HCT116 (cell line): Measurements from ENCODE around the gene TTLL5. TPM values are rescaled to one million over a fixed set of nuclear protein-coding genes. Genes with fewer than 3 reads are reported as not detected.

Experiments used
- ATAC-seq: fragments of 200-7000 bp; cut with Tn5 transposase; 2 replicates; pipeline ENCODE4 v1.9.1; 2020; ENCODE audit warnings: mild to moderate bottlenecking, moderate library complexity
- BruUV-seq: library from RNA; stranded (reverse); fragments of 400-500 nt; replicated peaks from 2 replicates; lab custom pipeline; 2021; lab: Mats Ljungman, UMichigan
- CTCF ChIA-PET: fragments of 300-600 bp; sonication (Branson Sonifier 250); formaldehyde crosslinking; loops from one replicate; lab custom pipeline; 2021; ENCODE audit warnings: antibody characterized with exemption; lab: Charles Lee
- POLR2A ChIA-PET: fragments of 300-600, 350-600 bp; sonication (Branson Sonifier 250); formaldehyde crosslinking; loops from one replicate; lab custom pipeline; 2021; ENCODE audit warnings: antibody characterized with exemption; lab: Charles Lee
- RAD21 ChIA-PET, 2 experiments: fragments of 300-600 bp; sonication (Branson Sonifier 250); formaldehyde crosslinking; loops; one replicate each; lab custom pipeline; 2023; ENCODE audit warnings: low total read pairs in 2 of 2; ENCODE audit not compliant: uncharacterized antibody in 2 of 2, unreplicated experiment in 2 of 2, low non-redundant PET in 1 of 2; lab: Charles Lee
- DNase-seq: peaks from one replicate; pipeline ENCODE4 v3.0.0-alpha.2; 2010; ENCODE audit warnings: low read depth, low spot score
- H2AFZ ChIP-seq: fragments of 200-600 bp; shearing (Covaris generic), sonication (generic); 2 replicates; pipeline ENCODE4 v1.6.1; 2017; ENCODE audit warnings: low read depth, mixed run types, mixed read lengths, antibody characterized with exemption, low read length; ENCODE audit not compliant: poor library complexity, severe bottlenecking
- H3K27ac ChIP-seq: 2 replicates; pipeline ENCODE4 v1.5.1; 2012; ENCODE audit warnings: low read depth, low read length
- H3K27me3 ChIP-seq: fragments of 200-600 bp; sonication (generic); 2 replicates; pipeline ENCODE4 v1.6.1; 2016; ENCODE audit warnings: mixed run types, low read length, mixed read lengths; ENCODE audit not compliant: insufficient read depth
- H3K36me3 ChIP-seq, 2 experiments: fragments of 200-500 bp in 1 of 2; fragments of 200-600 bp in 1 of 2; sonication (Bioruptor generic) in 1 of 2; sonication (generic) in 1 of 2; 2 replicates each; pipeline versions ENCODE4 v1.5.1 to v1.6.1; 2014 to 2016; ENCODE audit warnings: low read length in 2 of 2, inconsistent platforms in 1 of 2, mixed read lengths in 1 of 2, mixed run types in 1 of 2; ENCODE audit not compliant: insufficient read depth in 2 of 2, control insufficient read depth in 1 of 2
- H3K4me1 ChIP-seq, 2 experiments: fragments of 200-600 bp in 1 of 2; sonication (generic) in 1 of 2; 2 replicates each; pipeline versions ENCODE4 v1.5.1 to v1.6.1; 2012 to 2017; ENCODE audit warnings: low read length in 2 of 2, inconsistent platforms in 1 of 2, mild to moderate bottlenecking in 1 of 2, mixed read lengths in 1 of 2, mixed run types in 1 of 2, moderate library complexity in 1 of 2; ENCODE audit not compliant: insufficient read depth in 2 of 2, control insufficient read depth in 1 of 2
- H3K4me2 ChIP-seq: fragments of 200-600 bp; sonication (generic); 2 replicates; pipeline ENCODE4 v1.6.1; 2017; ENCODE audit warnings: mixed run types, low read length, mixed read lengths
- H3K4me3 ChIP-seq, 2 experiments: fragments of 200-600 bp in 1 of 2; sonication (generic) in 1 of 2; replicated peaks in 1 of 2; 2 replicates each; pipeline ENCODE4 v1.5.1; 2011 to 2016; ENCODE audit warnings: low read length in 2 of 2, control low read depth in 1 of 2, low read depth in 1 of 2, mild to moderate bottlenecking in 1 of 2, mixed read lengths in 1 of 2, mixed run types in 1 of 2
- H3K79me2 ChIP-seq: fragments of 200-600 bp; sonication (generic); 2 replicates; pipeline ENCODE4 v1.6.1; 2017; ENCODE audit warnings: mild to moderate bottlenecking, mixed run types, low read length, moderate library complexity, mixed read lengths; ENCODE audit not compliant: insufficient read depth
- H3K9ac ChIP-seq: fragments of 200-600 bp; sonication (generic); 2 replicates; pipeline ENCODE4 v1.6.1; 2016; ENCODE audit warnings: low read length, mixed read lengths
- H3K9me2 ChIP-seq: fragments of 200-600 bp; sonication (generic), shearing (Covaris generic); 2 replicates; pipeline ENCODE4 v1.6.1; 2017; ENCODE audit warnings: mixed run types, mild to moderate bottlenecking, moderate library complexity; ENCODE audit not compliant: insufficient read depth
- H3K9me3 ChIP-seq, 2 experiments: fragments of 200-500 bp in 1 of 2; fragments of 200-600 bp in 1 of 2; sonication (Bioruptor generic) in 1 of 2; sonication (generic) in 1 of 2; 2 replicates each; pipeline ENCODE4 v1.6.1; 2014 to 2017; ENCODE audit warnings: low read length in 2 of 2, mixed read lengths in 2 of 2, inconsistent platforms in 1 of 2, low read depth in 1 of 2, mild to moderate bottlenecking in 1 of 2, mixed run types in 1 of 2, moderate library complexity in 1 of 2; ENCODE audit not compliant: control insufficient read depth in 1 of 2, insufficient read depth in 1 of 2
- H4K20me1 ChIP-seq: fragments of 200-600 bp; sonication (generic), shearing (Covaris generic); 2 replicates; pipeline ENCODE4 v1.6.1; 2017; ENCODE audit warnings: mixed run types, mild to moderate bottlenecking, moderate library complexity; ENCODE audit not compliant: insufficient read depth
- CBX3 ChIP-seq: IDR thresholded peaks from 2 replicates; pipeline ENCODE4 v1.6.1; 2012; ENCODE audit warnings: low read depth
- CEBPB ChIP-seq: IDR thresholded peaks from 2 replicates; pipeline ENCODE4 v1.6.1; 2012; ENCODE audit warnings: low read depth
- FOSL1 ChIP-seq: IDR thresholded peaks from 2 replicates; pipeline ENCODE4 v1.6.1; 2012; ENCODE audit warnings: low read depth
- JUND ChIP-seq: IDR thresholded peaks from 2 replicates; pipeline ENCODE4 v1.6.1; 2012
- RAD21 ChIP-seq: IDR thresholded peaks from 2 replicates; pipeline ENCODE4 v1.6.1; 2012; ENCODE audit warnings: low read depth, mild to moderate bottlenecking
- SP1 ChIP-seq: IDR thresholded peaks from 2 replicates; pipeline ENCODE4 v1.6.1; 2012; ENCODE audit warnings: low read depth
- SRF ChIP-seq: IDR thresholded peaks from 2 replicates; pipeline ENCODE4 v1.6.1; 2012; ENCODE audit warnings: low read depth
- YY1 ChIP-seq: IDR thresholded peaks from 2 replicates; pipeline ENCODE4 v1.6.1; 2011; ENCODE audit warnings: low read length, low read depth, moderate library complexity, mild to moderate bottlenecking; ENCODE audit not compliant: insufficient replicate concordance; ENCODE audit errors: extremely low read depth
- intact Hi-C: fragments of 100-400 bp; cut with micrococcal nuclease; formaldehyde crosslinking; loops from 2 replicates; pipeline ENCODE4 v1.10.0; 2022
- total RNA-seq: library from RNA; stranded (reverse); gene quantifications from one replicate; pipeline ENCODE4 v1.2.1, GENCODE V29; 2021; ENCODE audit not compliant: unreplicated experiment
- TF ChIP-seq, protein P1 (sequence below): IDR thresholded peaks from 2 replicates; pipeline ENCODE4 v1.6.1; 2012
- TF ChIP-seq, protein P2 (sequence below): IDR thresholded peaks from 2 replicates; pipeline ENCODE4 v1.6.1; 2012
- TF ChIP-seq, protein P3 (sequence below), 3 experiments: fragments of 200-600 bp in 1 of 3; sonication (generic) in 1 of 3; IDR thresholded peaks in 2 of 3; conservative IDR thresholded peaks in 1 of 3; 2 replicates each; pipeline ENCODE4 v1.5.1; 2012 to 2017; ENCODE audit warnings: low read depth in 2 of 3, low read length in 2 of 3, antibody characterized with exemption in 1 of 3, borderline replicate concordance in 1 of 3, control low read depth in 1 of 3, mild to moderate bottlenecking in 1 of 3, mixed read lengths in 1 of 3, mixed run types in 1 of 3, moderate library complexity in 1 of 3; ENCODE audit not compliant: insufficient read depth in 1 of 3

The TTLL5 gene
- total RNA-seq, 1 experiment from 2014 or later = 26.2 TPM

DNA sequence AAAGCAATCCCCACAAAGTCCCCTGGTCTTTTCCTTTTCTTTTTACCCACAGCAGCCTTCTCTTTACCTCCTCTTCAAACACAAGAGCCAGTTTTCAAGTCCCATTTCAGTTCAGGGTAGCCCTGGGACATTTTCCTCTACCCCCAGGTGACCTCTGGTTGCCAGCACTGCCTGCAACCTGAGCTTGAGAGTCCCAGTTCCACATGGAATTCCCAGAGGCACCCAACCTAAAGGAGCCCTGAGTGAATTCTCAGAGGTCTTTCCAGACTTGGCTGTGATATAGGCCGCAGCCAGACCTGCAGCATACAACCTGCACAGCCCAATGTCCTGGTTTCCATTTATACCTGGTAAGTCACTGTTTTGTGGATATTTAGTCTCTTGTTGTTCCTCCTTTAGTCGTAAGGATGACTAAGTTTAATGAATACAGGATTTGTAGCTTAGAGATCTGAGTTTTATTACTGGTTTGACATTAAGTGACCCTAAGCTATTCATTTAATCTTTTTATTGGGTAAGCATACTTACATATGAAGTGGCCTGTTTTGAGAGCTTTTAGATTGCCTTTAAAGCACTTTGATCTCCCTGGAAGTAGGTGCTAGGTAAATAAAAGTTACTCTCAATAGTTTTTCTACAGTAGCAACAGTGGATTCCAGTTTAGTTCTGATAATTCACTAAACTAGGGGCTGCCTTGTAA, 160.9 kb downstream of the TTLL5 start:
- no TSS peak for BruUV-seq
- Histone ChIP-seq H3K4me1 (peaks cover 31 to 32% of the 10 kb centered on the region in 2 experiments), H4K20me1 (no peaks in the 10 kb centered on the region), H3K9me3 (no peaks in the 10 kb centered on the region), H3K79me2 (no peaks in the 10 kb centered on the region), H3K4me2 (peak overlapping the region; percentile 53), H3K27me3 (no peaks in the 10 kb centered on the region), H2AFZ (no peak overlapping the region), H3K9me2 (no peaks in the 10 kb centered on the region), H3K27ac (peak overlapping the region; percentile 75), H3K9ac (peak overlapping the region; percentile 14), H3K36me3 (no peaks in the 10 kb centered on the region), H3K4me3 (0 out of 4 replicates have a peak overlapping the region, but pooled peaks of 1 of the 2 experiments have one; percentile 0)
- ChIA-PET RAD21 (interaction anchor here (0.5 to 1.1 kb wide), 3 partner anchors 27 to 113 kb away, joined by 3 read pairs; no protein-coding TSS in a partner anchor), POLR2A (no interaction called here), CTCF (interaction anchor here (1.3 kb wide), 1 partner anchor 161 kb away, joined by 5 read pairs; no protein-coding TSS in a partner anchor)
- intact Hi-C loops = no loop called here
- ATAC-seq = peak; percentile 75
- DNase-seq = peak; percentile 54
- TF ChIP-seq CEBPB (peak; percentile 66; the same call in 1 of the 2 replicates), CBX3 (peak; percentile 69), RAD21 (peak; percentile 3; the same call in 1 of the 2 replicates), FOSL1 (peak; percentile 56; the same call in 1 of the 2 replicates), SRF (peak; percentile 47; the same call in 1 of the 2 replicates), SP1 (peak; percentile 23; the same call in 1 of the 2 replicates), YY1 (no peak), JUND (peak; percentile 50)
- TF ChIP-seq, protein P1, sequence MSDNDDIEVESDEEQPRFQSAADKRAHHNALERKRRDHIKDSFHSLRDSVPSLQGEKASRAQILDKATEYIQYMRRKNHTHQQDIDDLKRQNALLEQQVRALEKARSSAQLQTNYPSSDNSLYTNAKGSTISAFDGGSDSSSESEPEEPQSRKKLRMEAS = peak; percentile 35; the same call in 1 of the 2 replicates
- TF ChIP-seq, protein P2, sequence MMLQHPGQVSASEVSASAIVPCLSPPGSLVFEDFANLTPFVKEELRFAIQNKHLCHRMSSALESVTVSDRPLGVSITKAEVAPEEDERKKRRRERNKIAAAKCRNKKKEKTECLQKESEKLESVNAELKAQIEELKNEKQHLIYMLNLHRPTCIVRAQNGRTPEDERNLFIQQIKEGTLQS = no peak
- TF ChIP-seq, protein P3, sequence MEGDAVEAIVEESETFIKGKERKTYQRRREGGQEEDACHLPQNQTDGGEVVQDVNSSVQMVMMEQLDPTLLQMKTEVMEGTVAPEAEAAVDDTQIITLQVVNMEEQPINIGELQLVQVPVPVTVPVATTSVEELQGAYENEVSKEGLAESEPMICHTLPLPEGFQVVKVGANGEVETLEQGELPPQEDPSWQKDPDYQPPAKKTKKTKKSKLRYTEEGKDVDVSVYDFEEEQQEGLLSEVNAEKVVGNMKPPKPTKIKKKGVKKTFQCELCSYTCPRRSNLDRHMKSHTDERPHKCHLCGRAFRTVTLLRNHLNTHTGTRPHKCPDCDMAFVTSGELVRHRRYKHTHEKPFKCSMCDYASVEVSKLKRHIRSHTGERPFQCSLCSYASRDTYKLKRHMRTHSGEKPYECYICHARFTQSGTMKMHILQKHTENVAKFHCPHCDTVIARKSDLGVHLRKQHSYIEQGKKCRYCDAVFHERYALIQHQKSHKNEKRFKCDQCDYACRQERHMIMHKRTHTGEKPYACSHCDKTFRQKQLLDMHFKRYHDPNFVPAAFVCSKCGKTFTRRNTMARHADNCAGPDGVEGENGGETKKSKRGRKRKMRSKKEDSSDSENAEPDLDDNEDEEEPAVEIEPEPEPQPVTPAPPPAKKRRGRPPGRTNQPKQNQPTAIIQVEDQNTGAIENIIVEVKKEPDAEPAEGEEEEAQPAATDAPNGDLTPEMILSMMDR (IDR thresholded peaks at IDR 0.05 in 2 of 3, conservative IDR thresholded peaks at IDR 0.05 in 1 of 3; ENCODE audit: borderline replicate concordance in 1 of 3, insufficient read depth in 1 of 3, low read depth in 2 of 3, low read length in 2 of 3) = no peak
